ENCODE measurements around the gene TAF1B.

Gene TAF1B

GRCh38 chr2:9843229-9844035 is at the start of gene TAF1B:
TSS of gene TAF1B (plus strand) at chr2:9843474. CDS start at chr2:9843542, 68 bp downstream.
- DNase-seq, result peak; percentile 94

DNA sequence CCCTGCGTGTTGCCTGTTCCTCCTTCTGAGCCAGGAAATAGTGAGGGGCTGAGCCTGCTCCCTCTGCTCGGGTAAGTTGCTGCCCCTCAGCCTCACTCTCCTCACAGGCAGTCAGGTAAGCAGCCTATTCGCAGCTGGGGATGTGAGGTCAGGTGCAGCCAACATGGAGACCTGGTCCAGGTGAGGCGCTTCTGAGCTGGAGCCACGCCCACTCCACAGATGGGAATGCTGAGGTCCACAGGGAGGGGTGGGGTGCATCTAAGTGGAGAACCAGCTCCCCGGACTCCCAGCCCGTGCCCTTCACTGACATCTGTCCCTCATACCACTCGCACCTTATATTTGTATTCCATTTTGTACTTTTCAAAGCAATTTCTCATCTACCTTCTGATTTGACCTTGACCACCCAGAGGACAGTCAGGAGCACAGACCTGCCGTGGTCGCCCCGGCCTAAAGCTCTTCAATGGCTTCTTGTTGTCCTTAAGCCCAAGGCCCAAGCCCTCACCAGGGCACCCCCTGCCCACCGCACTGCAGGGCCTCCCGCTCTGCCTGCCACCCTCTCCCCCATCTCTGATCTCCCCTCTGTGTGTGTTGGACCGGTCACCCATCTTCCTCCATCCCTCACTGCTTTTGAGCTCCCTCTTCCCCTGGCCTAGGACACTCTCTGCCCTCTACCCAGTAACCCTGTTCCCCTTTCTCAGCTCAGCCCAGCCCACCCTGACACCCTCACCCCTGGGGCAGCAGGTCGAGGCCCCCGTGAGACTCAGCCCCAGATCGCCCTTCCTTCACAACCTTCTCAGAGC is 49.2 kb upstream of the TAF1B start:
- no peak for DNase-seq

DNA sequence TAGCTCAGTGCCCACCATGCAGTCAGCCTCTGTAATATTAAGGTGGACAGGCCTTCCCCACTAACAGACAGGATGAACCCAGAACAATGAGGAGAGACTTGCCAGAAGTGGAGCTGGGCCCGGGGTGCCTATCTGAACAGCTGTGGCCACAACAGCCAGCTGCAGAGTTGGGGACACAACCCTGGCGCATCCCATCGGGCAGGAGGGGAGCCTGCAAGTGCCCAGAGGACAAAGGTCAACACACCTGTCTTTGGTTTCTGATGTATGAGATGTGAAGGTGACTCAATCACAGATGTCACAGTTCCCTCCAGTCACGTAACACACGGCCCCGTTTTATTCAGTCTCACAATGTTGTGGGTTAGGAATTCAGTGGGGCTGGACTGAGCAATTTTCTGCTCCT is 48.2 kb upstream of the TAF1B start:
- DNase-seq, result no peak

DNA sequence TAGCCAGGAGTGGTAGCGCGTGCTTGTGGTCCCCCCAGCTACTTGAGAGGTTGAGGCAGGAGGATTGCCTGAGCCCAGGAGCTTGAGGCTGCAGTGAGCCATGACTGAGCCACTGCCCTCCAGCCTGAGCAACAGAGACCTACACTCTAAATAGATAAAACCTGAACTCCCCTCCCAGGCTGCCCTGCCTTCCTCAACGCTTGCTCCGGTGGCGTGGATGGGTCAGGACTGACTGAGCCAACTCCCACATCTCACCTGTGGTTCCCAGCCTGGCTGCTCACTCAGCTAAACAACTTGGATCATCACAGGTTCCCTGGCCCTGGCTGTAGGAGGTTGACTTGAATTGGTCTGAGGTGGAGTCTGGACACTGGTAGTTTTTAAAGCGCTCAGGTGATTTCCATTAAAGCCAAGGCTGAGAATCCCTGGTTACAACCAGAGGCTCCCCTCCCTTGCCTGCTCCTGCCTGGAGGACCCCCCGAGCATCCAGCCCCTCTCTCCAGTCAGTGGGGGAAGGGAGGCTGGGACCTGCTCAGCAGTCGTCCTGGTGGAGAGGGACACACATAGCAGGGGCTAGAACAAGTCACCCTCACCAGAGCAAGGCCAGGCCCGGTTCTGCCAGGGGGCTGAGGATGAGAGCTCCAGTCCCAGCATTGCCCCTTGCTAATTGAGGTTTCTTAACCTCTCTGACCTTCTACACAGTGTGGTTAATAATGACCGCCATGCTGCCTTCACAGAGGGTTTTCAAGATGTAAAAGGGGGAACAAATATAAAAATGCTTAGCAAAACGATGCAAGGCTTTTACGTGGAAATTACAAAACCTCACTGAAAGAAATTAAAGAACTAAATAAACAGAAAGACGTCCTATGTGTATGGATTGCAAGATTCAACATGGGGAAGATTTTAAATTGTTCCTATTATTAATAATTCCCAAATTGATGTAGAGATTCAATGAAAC is 46.9 kb upstream of the TAF1B start:
- no peak for DNase-seq

GRCh38 chr2:9797086-9797485 is 46.2 kb upstream of the TAF1B start:
- DNase-seq, result no peak

GRCh38 chr2:9797681-9798556 is 45.4 kb upstream of the TAF1B start:
- no peak for DNase-seq

DNA sequence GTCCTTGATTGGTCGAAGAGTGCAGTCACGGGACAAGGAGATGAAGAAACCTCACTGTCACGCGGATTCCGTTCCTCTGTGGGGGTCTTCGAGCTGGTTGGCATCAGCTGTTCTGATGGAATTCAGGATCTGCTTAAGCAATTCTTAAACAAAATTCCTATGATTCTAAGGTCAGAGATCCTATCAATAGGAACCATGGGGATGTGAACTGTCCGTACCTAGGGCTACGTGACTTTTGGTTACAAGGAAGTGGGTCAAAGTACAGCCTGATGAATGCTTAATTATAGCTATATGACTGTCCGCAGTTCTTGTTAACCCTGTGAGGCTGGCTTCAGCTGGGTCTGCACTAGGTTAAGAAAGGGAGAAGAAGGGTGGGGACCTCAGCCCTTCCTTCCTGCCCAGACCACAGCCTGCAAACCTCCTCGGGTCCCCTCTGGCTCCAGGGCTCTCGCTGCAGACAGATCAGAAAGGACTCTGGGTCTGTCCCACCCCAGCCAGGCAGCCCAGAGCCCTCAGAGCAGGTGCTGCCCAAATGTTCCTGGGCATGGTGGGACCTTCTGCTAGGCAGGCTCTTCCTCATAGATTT is 44.2 kb upstream of the TAF1B start:
- DNase-seq, result no peak

DNA sequence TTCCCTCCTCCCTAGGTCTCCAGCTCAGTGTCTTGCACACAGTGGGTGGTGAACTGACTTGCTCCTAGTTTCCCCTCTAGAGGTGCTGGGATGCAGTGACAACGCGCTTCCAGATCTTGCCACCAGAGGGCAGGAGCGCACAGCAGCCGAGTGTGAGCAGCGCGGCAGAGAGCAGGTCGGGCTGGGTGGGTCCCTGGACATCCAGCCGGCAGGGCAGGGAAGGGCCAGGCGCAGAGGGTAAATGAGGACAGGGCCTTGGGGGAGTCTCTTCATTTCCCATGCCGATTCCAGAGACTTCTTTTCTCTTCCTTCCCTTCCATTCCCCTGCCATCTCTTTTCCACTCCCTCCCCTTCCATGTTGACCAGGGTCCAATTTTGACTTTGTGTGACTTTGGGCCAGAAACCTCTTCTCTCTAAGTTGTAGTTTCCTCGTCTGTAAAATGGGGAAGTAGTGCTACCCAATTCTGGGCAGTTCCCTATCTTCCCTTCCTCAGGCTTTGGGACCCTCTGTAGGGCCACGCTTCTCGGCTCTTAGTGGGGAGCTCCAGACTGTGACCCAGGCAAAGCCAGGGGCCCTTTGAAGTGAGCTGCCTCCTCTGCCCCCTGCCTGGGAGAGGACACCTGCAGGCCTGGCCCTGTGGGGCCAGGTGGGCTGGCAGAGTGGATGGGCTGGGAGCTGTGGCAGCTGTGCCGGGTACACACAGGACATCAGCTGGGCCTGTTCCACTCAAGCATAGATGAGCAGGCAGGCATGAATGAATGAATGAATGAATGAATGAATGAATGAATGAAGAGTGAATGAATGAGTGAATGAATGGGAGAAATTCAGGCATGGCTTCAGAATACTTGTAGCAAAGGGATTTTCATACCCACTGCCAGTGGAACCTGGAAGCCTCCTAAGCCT is 43.3 kb upstream of the TAF1B start:
- DNase-seq, result peak; percentile 83

DNA sequence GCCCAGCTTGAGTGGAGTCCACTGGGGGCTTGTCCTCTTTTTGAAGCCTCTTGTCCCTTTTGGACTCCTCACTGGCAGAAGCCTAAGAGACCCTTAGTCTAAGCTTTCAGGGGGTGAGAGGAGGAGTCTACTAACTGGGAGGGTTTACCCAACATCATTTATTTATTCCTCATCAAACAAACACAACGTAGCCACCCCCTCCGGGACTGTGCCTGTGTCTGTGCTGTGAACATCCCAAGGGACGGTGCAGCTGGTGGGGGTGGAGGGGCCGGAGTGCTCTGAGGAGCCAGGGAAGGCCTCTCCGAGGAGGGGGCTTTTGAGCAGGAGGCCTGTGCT is 42.7 kb upstream of the TAF1B start:
- DNase-seq, result no peak

GRCh38 chr2:9800975-9801726 is 42.1 kb upstream of the TAF1B start:
- DNase-seq, result peak; percentile 54

- no peak for DNase-seq
Observed at GRCh38 chr2:9802576-9802993, 40.7 kb upstream of the TAF1B start.

- no peak for DNase-seq
Observed at GRCh38 chr2:9803023-9803805, 40.1 kb upstream of the TAF1B start.

- DNase-seq, result no peak
Observed at GRCh38 chr2:9805435-9806297, 37.6 kb upstream of the TAF1B start.

- DNase-seq, result no peak
Observed at GRCh38 chr2:9806298-9806610, 37.0 kb upstream of the TAF1B start.

GRCh38 chr2:9806656-9807055 is 36.6 kb upstream of the TAF1B start:
- no peak for DNase-seq

DNA sequence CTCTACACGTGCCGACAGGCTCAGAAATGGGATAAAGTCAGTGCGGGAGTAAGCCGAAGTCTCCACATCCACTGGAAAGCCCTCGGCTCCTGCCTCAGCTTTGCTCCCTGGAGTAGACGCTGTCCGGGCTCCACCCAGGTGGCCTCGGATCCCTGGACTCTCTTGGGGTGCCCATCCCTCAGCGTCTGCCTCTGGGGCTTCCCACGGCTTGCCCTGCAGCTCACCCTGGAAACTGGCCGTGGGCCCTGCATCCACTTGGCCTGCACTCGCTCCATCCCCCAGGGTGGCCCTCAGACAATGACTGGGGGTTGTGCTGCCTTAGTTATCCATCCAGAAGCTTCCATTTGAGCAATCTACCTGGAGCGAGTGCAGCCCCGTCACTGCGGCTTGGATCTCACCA is 36.2 kb upstream of the TAF1B start:
- DNase-seq, result no peak

GRCh38 chr2:9807555-9808305 is 35.5 kb upstream of the TAF1B start:
- no peak for DNase-seq

Measured in T1000 (cell line).